ENCODE data around the gene LRRC15.

The LRRC15 gene

DNA sequence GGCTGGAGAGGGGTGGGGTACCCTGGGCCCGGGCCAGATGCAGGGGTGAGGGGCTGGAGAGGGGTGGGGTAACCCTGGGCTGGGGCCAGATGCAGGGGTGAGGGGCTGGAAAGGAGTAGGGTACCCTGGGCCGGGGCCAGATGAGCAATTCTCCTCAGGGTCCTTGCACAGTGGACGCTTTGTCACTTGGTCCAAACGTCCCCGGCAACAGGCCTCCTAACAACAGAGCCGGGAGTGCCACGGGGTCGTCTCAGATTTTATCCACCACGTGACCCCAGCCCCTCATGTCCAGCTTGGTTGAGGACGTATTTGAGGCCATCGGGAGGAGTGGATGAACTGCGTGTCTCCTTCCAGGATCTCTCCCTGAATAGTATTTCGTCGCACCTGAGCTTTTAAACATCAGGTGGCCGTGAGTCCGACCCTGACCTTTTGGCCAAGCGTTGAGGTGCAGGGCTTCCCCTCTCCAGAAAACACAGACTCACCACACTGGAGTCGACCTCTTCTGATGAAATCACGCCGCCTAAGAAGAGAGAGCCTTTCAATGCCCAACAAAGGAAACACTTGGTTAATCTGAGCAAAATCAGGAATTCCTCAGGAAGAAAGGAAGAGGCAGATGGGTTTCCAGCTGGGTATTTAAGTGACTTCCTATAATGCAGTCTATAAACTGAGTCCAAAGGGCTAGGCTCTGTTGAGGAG is 12.8 kb upstream of the LRRC15 start:
- no peak for DNase-seq
- no peak overlapping the region for H3K27ac Mint-ChIP-seq
- ATAC-seq (replicated peaks): no peak
- H3K4me3 Mint-ChIP-seq: no peak overlapping the region
- no peaks in the 10 kb centered on the region for H3K9me3 Mint-ChIP-seq
- peaks cover 0 to 5% of the 10 kb centered on the region in 2 donors for H3K4me1 Mint-ChIP-seq (ENCODE audit: low read depth in 2 of 2)
- peaks cover 3% of the 10 kb centered on the region for H3K36me3 Mint-ChIP-seq (ENCODE audit: insufficient read depth)
- H3K27me3 Mint-ChIP-seq: peaks cover 36 to 73% of the 10 kb centered on the region in 2 donors

DNA sequence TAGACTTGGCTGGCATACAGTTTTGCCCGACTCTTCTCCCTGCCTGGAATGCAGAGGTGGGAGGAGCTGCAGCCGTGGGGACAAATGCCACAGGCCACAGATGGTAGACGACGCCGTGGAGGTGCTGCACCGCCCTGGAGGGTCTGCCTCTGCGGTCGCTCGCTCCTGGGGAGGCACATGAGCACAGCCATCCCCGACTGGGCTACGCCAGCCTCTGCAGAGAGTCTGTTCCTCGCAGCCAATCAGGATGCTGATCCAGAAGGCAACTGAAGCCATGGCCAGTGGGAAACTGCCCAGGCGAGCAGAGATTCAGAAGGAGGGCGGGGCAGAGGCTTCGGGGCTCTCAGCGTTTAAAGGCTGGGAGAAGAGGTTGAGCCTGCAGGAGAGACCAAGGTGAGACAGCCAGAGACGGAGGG is 11.9 kb upstream of the LRRC15 start:
- peaks cover 3% of the 10 kb centered on the region for H3K36me3 Mint-ChIP-seq (ENCODE audit: insufficient read depth)
- H3K4me1 Mint-ChIP-seq (ENCODE audit: low read depth in 2 of 2): peaks cover 0 to 5% of the 10 kb centered on the region in 2 donors
- H3K4me3 Mint-ChIP-seq: no peak overlapping the region
- no peak overlapping the region for H3K27ac Mint-ChIP-seq
- no peak for DNase-seq
- no peak for ATAC-seq (replicated peaks)
- no peaks in the 10 kb centered on the region for H3K9me3 Mint-ChIP-seq
- H3K27me3 Mint-ChIP-seq: peaks cover 31 to 81% of the 10 kb centered on the region in 2 donors

DNA sequence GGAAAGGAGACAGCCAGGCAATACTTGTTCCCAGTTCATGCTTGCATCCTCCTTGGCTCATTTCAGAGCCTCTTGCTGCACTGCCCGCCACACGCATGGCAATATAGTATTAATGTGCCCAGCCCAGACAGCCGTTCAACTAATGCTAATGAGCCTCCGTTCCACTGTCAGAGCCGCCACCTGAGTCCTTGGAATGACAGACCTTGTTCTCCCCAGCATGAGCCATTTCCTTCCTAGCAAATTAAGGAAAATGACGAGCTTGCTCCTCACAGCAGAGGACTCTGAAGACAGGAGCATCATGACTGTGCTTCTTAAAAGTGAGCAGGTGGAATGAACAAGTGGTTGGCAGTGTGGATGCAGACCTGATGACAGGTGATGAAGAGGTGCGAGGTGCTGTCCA is 10.8 kb upstream of the LRRC15 start:
- DNase-seq: no peak
- Mint-ChIP-seq H3K4me3 (no peak overlapping the region), H3K27me3 (peaks cover 35 to 92% of the 10 kb centered on the region in 2 donors), H3K27ac (no peak overlapping the region), H3K36me3 (ENCODE audit: insufficient read depth) (peaks cover 3% of the 10 kb centered on the region), H3K9me3 (no peaks in the 10 kb centered on the region), H3K4me1 (ENCODE audit: low read depth in 2 of 2) (peaks cover 0 to 5% of the 10 kb centered on the region in 2 donors)
- ATAC-seq (replicated peaks): no peak

DNA sequence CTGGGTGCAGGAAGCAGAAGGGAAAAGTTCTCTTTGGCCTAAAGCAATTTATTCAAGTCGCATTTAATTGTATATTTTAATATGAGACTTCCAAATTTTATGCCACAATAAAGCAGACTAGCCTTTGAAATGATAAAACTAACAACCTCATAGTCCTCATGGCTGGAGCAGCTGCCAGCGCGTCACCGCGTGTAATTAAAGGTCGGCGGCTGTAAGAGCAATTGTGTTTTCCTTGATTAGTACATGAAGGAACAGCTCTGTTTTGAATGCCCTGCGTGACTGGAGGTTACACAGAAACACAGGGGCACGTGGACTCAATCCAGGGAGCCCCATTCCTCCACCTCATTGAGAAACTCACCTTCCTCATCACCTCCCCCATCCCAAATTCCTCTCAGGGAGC is 10.1 kb upstream of the LRRC15 start:
- Mint-ChIP-seq H3K9me3 (no peaks in the 10 kb centered on the region), H3K27ac (no peak overlapping the region), H3K4me1 (ENCODE audit: low read depth in 2 of 2) (peaks cover 0 to 3% of the 10 kb centered on the region in 2 donors), H3K27me3 (peaks cover 42 to 92% of the 10 kb centered on the region in 2 donors), H3K36me3 (ENCODE audit: insufficient read depth) (peaks cover 3% of the 10 kb centered on the region), H3K4me3 (no peak overlapping the region)
- DNase-seq (no peak), ATAC-seq (replicated peaks) (no peak)

DNA sequence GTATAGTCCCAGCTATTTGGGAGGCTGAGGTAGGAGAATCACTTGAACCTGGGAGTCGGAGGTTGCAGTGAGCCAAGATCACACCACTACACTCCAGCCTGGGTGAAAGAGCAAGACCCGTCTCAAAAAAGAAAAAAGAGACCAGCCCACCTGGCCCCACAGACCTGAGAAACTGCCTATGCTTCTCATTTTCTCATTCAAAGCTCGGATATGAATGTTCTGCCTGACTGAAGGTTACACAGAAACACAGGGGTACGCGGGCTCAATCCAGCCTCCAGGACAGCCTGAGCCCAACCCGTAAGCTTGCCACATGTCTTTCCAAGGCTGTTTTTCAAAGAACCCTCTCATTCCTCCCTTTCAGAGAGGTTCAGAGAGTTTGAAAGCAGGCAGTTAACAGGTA is 9.7 kb upstream of the LRRC15 start:
- H3K27me3 Mint-ChIP-seq: peaks cover 41 to 90% of the 10 kb centered on the region in 2 donors
- DNase-seq: no peak
- no peak overlapping the region for H3K4me3 Mint-ChIP-seq
- H3K4me1 Mint-ChIP-seq (ENCODE audit: low read depth in 2 of 2): peaks cover 0 to 3% of the 10 kb centered on the region in 2 donors
- no peak overlapping the region for H3K27ac Mint-ChIP-seq
- no peaks in the 10 kb centered on the region for H3K9me3 Mint-ChIP-seq
- ATAC-seq (replicated peaks): no peak
- peaks cover 2% of the 10 kb centered on the region for H3K36me3 Mint-ChIP-seq (ENCODE audit: insufficient read depth)

DNA sequence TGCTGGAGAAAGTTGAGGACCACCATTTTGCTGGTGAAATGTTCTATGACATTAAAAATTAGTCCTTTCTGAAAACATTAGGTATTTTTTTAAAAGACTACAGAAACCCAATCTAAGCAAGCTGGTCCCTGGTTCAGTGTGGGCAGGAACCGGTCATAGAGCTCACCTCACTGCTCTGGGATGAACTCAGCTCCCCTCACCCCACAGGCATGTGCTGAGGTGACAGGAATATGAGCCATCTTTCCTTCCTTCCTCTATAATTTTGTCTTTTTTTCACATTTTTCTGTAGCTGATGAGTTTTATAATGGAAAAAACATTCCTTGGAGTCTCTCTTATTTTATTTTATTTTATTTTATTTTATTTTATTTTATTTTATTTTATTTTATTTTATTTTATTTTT is 8.2 kb upstream of the LRRC15 start:
- H3K27ac Mint-ChIP-seq: no peak overlapping the region
- H3K4me3 Mint-ChIP-seq: no peak overlapping the region
- H3K36me3 Mint-ChIP-seq (ENCODE audit: insufficient read depth): no peaks in the 10 kb centered on the region
- ATAC-seq (replicated peaks): no peak
- peaks cover 27 to 90% of the 10 kb centered on the region in 2 donors for H3K27me3 Mint-ChIP-seq
- no peak for DNase-seq
- H3K4me1 Mint-ChIP-seq (ENCODE audit: low read depth in 2 of 2): peaks cover 0 to 3% of the 10 kb centered on the region in 2 donors
- H3K9me3 Mint-ChIP-seq: no peaks in the 10 kb centered on the region

DNA sequence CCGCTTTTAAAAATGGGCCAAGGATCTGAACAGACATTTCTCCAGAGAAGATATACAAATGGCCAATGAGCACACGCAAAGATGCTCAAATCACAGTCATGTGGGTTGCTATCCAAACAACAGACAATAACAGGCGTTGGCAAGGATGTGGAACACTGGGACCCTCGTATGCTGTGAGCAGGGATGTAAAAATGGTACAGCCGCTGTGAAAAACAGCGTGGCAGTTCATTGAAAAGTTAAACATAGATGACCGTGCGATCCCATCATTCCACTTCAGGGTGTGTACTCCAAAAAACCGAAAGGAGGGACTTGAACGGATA is 6.7 kb upstream of the LRRC15 start:
- no peak for DNase-seq
- Mint-ChIP-seq H3K27me3 (peaks cover 36 to 91% of the 10 kb centered on the region in 2 donors), H3K4me3 (no peak overlapping the region), H3K36me3 (ENCODE audit: insufficient read depth) (no peaks in the 10 kb centered on the region), H3K4me1 (ENCODE audit: low read depth in 2 of 2) (no peaks in the 10 kb centered on the region), H3K27ac (no peak overlapping the region), H3K9me3 (no peaks in the 10 kb centered on the region)
- ATAC-seq (replicated peaks): no peak

DNA sequence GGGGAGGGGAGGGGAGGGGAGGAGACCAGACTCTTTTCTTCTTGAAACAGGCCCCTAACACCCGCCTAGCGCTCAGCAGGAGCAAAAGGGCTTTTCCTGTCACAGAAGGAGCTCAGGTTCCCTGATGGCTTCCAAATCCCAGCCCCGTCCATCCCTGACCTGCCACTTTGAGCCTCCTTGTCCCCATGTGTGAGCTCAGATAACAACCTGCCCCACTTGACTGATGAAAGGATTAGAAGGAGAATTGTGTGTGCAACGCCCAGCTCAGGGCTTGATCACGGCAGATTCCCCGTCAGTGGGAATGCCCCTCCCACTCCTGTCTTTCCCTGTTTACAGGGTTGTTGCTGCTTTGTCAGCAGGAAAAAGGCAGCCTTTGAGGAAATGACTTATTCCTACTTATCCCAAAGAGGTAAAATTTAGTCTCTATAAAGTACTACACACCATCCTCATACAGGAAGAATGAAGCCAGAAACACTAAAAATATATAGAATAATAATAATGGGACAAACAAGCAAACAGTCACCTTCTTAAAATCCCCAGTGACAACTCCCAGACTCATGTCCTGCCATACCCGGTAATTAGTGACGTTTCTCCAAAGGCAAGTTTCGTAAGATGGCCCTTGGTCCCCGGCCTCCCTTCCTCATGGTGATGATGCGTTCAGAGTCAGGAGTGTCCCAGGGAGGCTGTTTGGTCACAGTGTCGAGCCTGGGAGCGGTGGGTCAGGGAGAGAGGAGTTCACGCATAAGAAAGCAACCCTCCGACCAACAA is 6.1 kb upstream of the LRRC15 start:
- H3K36me3 Mint-ChIP-seq (ENCODE audit: insufficient read depth): no peaks in the 10 kb centered on the region
- no peaks in the 10 kb centered on the region for H3K9me3 Mint-ChIP-seq
- DNase-seq: no peak
- H3K4me1 Mint-ChIP-seq (ENCODE audit: low read depth in 2 of 2): no peaks in the 10 kb centered on the region
- H3K4me3 Mint-ChIP-seq: no peak overlapping the region
- no peak overlapping the region for H3K27ac Mint-ChIP-seq
- peaks cover 40 to 94% of the 10 kb centered on the region in 2 donors for H3K27me3 Mint-ChIP-seq
- ATAC-seq (replicated peaks): no peak

DNA sequence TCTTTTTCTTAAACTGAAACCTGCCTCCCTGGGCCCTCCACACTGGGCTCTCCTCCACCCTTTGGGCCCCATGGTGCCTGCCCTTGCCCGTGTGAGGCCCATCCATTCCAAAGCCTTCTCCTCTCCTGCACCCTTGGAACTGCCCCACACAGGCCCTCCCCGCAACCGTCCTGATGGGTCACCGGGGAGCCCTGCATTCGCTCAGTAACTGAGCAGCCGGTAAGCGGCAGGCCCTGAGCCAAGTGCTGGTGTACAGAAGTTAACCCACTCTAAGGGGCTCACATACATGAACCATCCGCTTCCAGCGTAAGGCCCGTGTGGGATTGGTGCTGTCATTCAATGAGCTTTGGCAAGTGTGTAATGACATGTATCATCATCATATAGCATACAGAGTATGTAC is 5.4 kb upstream of the LRRC15 start:
- DNase-seq (no peak), ATAC-seq (replicated peaks) (no peak)
- Mint-ChIP-seq H3K27me3 (peaks cover 47 to 94% of the 10 kb centered on the region in 2 donors), H3K4me3 (no peak overlapping the region), H3K9me3 (no peaks in the 10 kb centered on the region), H3K36me3 (ENCODE audit: insufficient read depth) (no peaks in the 10 kb centered on the region), H3K27ac (no peak overlapping the region), H3K4me1 (ENCODE audit: low read depth in 2 of 2) (peaks cover under 1 to 1% of the 10 kb centered on the region in 2 donors)

DNA sequence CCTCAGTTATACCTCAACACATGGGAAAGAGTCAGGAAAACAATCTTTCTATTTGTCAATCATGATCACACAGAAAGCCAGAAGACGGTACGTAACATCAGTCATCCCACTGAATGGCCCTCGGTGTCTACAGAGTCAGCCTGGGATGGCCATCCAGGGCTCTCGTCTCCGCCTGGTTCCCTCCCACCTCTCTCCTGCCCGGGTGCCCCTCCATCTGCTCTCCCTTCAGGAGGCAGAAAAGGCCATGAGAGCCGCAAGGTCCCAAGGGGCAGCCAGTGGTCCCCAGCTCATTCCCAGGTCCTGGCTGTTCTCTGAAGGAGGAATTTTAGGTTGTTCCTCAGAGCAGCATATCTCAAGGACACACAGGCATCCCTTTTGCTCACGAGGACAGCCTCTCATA is 4.4 kb upstream of the LRRC15 start:
- no peak for DNase-seq
- Mint-ChIP-seq H3K27ac (no peak overlapping the region), H3K36me3 (ENCODE audit: insufficient read depth) (no peaks in the 10 kb centered on the region), H3K9me3 (no peaks in the 10 kb centered on the region), H3K4me1 (ENCODE audit: low read depth in 2 of 2) (peaks cover 3% of the 10 kb centered on the region in 2 donors), H3K4me3 (no peak overlapping the region), H3K27me3 (peaks cover 54 to 95% of the 10 kb centered on the region in 2 donors)
- no peak for ATAC-seq (replicated peaks)

DNA sequence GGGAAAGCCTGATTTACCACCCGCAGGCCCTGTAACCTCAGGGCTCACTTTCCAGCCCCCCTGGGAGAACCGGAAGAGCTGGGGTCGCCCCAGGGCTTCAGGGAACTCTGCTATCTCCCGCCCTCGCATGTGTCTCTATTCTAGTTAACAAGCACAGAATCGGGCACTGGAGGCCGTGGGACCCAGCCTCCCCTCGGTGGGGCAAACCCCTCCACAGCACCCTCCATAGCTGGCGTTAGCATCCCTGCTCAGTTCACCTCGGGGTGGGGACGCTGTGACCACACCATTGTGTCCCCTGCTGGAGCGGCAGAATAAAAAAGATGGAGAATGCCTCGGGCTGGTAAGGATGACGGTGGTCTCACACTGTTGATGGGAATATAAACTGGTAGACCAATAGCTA is 3.5 kb upstream of the LRRC15 start:
- peaks cover 3% of the 10 kb centered on the region in 2 donors for H3K4me1 Mint-ChIP-seq (ENCODE audit: low read depth in 2 of 2)
- no peak overlapping the region for H3K27ac Mint-ChIP-seq
- ATAC-seq (replicated peaks): no peak
- no peak for DNase-seq
- no peak overlapping the region for H3K4me3 Mint-ChIP-seq
- no peaks in the 10 kb centered on the region for H3K9me3 Mint-ChIP-seq
- peaks cover 54 to 95% of the 10 kb centered on the region in 2 donors for H3K27me3 Mint-ChIP-seq
- H3K36me3 Mint-ChIP-seq (ENCODE audit: insufficient read depth): no peaks in the 10 kb centered on the region

DNA sequence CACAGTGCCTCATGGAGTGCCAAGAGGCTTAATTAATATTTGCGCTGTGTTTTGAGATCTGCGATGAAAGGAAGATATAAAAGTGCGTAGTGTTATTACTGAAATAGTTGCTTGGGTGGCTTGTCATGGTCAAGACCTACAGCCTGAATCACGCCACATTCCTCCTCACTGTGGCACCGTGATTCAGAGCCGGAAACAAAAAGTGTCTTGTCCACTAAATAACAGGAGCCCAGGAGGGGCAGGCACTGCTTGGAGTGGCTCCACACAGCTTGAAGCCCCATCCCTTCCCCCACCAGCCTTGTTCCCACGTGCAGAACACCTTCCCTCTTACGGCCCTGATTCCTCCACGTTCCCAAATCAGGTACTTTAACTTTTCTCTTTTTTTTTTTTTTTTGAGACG is 1.2 kb upstream of the LRRC15 start:
- ATAC-seq (replicated peaks) (no peak), DNase-seq (no peak)
- Mint-ChIP-seq H3K27ac (no peak overlapping the region), H3K36me3 (ENCODE audit: insufficient read depth) (no peaks in the 10 kb centered on the region), H3K9me3 (no peaks in the 10 kb centered on the region), H3K4me3 (no peak overlapping the region), H3K27me3 (peaks cover 62 to 87% of the 10 kb centered on the region in 2 donors), H3K4me1 (ENCODE audit: low read depth in 2 of 2) (peaks cover 3% of the 10 kb centered on the region in 2 donors)

DNA sequence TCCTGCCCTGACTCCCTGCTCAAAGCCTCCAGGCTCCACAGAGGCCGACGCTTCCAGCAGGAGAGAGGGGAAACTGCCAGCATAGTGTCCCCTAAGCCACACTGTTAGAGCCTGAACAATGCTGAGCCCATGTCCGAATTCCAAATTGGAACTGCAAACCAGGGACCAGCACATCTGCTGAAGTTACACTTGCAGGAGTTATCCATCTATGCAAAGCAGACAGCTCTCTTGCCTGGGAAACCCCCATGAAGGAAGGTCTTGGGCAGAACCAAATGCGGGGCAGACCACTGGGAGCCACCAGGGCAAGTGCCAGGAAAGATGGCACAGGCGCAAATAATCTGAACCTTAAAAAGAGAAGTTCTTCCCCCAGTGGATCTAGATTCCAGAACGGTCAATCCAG is 625 bp downstream of the LRRC15 start:
- Mint-ChIP-seq H3K4me1 (ENCODE audit: low read depth in 2 of 2) (peaks cover 3% of the 10 kb centered on the region in 2 donors), H3K27ac (no peak overlapping the region), H3K27me3 (peaks cover 51 to 84% of the 10 kb centered on the region in 2 donors), H3K36me3 (ENCODE audit: insufficient read depth) (no peaks in the 10 kb centered on the region), H3K9me3 (no peaks in the 10 kb centered on the region), H3K4me3 (no peak overlapping the region)
- no peak for DNase-seq
- ATAC-seq (replicated peaks): no peak

Data from effector memory CD8-positive, alpha-beta T cell (primary cell).